Measurements from ENCODE around the gene CCDC57. TPM values are rescaled to one million over a fixed set of nuclear protein-coding genes. Genes with fewer than 3 reads are reported as not detected.

Gene CCDC57
- total and polyA plus RNA-seq, 9 of the 15 experiments (the other 6 are each of a cell fraction or from before 2014, with no cell fraction given) = 0.83 to 36.2 (median 13.6) TPM

DNA sequence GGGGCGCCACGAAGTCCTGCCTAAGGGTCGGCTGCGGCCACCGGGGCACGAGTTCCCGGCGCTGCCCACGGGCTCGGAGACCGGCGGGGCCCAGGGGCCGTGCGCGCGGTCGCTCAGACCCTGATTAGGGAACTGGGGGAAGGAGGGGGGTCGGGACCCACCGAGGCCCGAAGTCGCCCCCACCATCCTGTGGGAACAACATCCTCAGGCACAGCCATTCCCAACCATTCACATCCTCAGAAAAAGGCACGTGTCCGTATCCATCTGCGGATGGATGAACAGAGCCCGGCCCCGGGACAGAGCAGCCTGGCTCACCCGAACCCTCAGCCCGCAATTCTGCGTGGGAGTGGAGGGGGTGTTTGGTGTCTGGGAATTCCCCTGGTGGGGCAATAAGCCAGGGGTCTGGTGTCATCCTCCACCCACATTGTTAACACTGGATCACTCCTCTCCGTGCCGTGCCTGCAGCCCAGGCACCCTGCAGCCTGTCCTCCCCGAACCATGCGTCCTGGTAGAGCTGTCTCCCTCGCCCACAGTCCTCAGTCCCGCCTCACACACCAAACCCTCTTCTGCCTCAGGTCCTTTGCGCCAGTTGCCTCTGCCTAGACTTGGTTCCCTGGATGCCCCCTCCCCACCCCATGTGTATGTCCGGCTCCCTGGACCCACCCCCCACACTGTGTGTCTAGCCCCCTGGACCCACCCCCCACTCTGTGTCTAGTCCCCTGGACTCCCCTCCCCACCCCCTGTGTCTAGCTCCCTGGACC, 789 bp upstream of the CCDC57 start (continued):
- TF ChIP-seq, protein P1, sequence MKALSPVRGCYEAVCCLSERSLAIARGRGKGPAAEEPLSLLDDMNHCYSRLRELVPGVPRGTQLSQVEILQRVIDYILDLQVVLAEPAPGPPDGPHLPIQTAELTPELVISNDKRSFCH (CRISPR knock-in tag; IDR thresholded peaks at IDR 0.05) = no peak
- TF ChIP-seq, protein P1 (tag; IDR thresholded peaks at IDR 0.05) = no peak
- TF ChIP-seq SMARCC2 (IDR thresholded peaks at IDR 0.05; ENCODE audit: low read depth) (no peak), KHSRP (IDR thresholded peaks at IDR 0.05) (no peak), ZBED1 (IDR thresholded peaks at IDR 0.05) (no peak), ZNF184 (CRISPR knock-in tag; IDR thresholded peaks at IDR 0.05) (no peak), MYNN (IDR thresholded peaks at IDR 0.05) (no peak), MYNN (CRISPR knock-in tag; IDR thresholded peaks at IDR 0.05) (no peak), TAF9B (IDR thresholded peaks at IDR 0.05; ENCODE audit: partially characterized antibody) (no peak), RFX1 (IDR thresholded peaks at IDR 0.05) (no peak), ZNF77 (CRISPR knock-in tag; IDR thresholded peaks at IDR 0.05) (no peak), TOE1 (IDR thresholded peaks at IDR 0.05; ENCODE audit: borderline replicate concordance) (no peak), TOE1 (CRISPR knock-in tag; IDR thresholded peaks at IDR 0.05; ENCODE audit: borderline replicate concordance, low read depth) (no peak), ATF1 (CRISPR knock-in tag; IDR thresholded peaks at IDR 0.05) (no peak), ATF1 (tag; IDR thresholded peaks at IDR 0.05) (no peak), NFIC (IDR thresholded peaks at IDR 0.05) (no peak), ZNF707 (CRISPR knock-in tag; conservative IDR thresholded peaks at IDR 0.05) (no peak), SMAD4 (CRISPR knock-in tag; conservative IDR thresholded peaks at IDR 0.05) (peak; percentile 25; the same call in 1 of the 2 replicates), SREBF1 (IDR thresholded peaks at IDR 0.05; ENCODE audit: borderline replicate concordance, low read depth, low read length) (no peak), ILK (tag; IDR thresholded peaks at IDR 0.05; ENCODE audit: borderline replicate concordance, low read depth) (no peak), ESRRA (IDR thresholded peaks at IDR 0.05; ENCODE audit: borderline replicate concordance, low read depth) (no peak)
- TF ChIP-seq, protein P2, sequence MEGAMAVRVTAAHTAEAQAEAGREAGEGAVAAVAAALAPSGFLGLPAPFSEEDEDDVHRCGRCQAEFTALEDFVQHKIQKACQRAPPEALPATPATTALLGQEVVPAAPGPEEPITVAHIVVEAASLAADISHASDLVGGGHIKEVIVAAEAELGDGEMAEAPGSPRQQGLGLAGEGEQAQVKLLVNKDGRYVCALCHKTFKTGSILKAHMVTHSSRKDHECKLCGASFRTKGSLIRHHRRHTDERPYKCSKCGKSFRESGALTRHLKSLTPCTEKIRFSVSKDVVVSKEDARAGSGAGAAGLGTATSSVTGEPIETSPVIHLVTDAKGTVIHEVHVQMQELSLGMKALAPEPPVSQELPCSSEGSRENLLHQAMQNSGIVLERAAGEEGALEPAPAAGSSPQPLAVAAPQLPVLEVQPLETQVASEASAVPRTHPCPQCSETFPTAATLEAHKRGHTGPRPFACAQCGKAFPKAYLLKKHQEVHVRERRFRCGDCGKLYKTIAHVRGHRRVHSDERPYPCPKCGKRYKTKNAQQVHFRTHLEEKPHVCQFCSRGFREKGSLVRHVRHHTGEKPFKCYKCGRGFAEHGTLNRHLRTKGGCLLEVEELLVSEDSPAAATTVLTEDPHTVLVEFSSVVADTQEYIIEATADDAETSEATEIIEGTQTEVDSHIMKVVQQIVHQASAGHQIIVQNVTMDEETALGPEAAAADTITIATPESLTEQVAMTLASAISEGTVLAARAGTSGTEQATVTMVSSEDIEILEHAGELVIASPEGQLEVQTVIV (CRISPR knock-in tag; IDR thresholded peaks at IDR 0.05; ENCODE audit: borderline replicate concordance) = no peak
- TF ChIP-seq, protein P3, sequence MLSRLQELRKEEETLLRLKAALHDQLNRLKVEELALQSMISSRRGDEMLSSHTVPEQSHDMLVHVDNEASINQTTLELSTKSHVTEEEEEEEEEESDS (CRISPR knock-in tag; IDR thresholded peaks at IDR 0.05) = no peak
- TF ChIP-seq, protein P4, sequence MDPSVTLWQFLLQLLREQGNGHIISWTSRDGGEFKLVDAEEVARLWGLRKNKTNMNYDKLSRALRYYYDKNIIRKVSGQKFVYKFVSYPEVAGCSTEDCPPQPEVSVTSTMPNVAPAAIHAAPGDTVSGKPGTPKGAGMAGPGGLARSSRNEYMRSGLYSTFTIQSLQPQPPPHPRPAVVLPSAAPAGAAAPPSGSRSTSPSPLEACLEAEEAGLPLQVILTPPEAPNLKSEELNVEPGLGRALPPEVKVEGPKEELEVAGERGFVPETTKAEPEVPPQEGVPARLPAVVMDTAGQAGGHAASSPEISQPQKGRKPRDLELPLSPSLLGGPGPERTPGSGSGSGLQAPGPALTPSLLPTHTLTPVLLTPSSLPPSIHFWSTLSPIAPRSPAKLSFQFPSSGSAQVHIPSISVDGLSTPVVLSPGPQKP (CRISPR knock-in tag; IDR thresholded peaks at IDR 0.05) = no peak
- TF ChIP-seq, protein P5, sequence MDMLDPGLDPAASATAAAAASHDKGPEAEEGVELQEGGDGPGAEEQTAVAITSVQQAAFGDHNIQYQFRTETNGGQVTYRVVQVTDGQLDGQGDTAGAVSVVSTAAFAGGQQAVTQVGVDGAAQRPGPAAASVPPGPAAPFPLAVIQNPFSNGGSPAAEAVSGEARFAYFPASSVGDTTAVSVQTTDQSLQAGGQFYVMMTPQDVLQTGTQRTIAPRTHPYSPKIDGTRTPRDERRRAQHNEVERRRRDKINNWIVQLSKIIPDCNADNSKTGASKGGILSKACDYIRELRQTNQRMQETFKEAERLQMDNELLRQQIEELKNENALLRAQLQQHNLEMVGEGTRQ (CRISPR knock-in tag; IDR thresholded peaks at IDR 0.05) = peak; percentile 78
